Smooth muscle cell (in vitro differentiated cells): ENCODE data around the gene CCDC88C. TPM values are rescaled to one million over a fixed set of nuclear protein-coding genes. Genes with fewer than 3 reads are reported as not detected.

Experiments
- DNase-seq: peaks from one replicate; lab custom pipeline; 2025; ENCODE audit not compliant: unreplicated experiment; lab: John Stamatoyannopoulos, UW
- H2AFZ ChIP-seq: fragments of 200-600 bp; sonication (generic); 2 replicates; pipeline ENCODE4 v1.6.0; 2016; ENCODE audit warnings: antibody characterized with exemption, low read depth, mild to moderate bottlenecking
- H3F3A ChIP-seq: fragments of 200-600 bp; sonication (generic); 2 replicates; pipeline ENCODE4 v1.6.0; 2017; ENCODE audit warnings: antibody characterized with exemption, low read depth
- H3K27ac ChIP-seq: fragments of 200-600 bp; sonication (generic); 2 replicates; pipeline ENCODE4 v1.5.1; 2016; ENCODE audit warnings: low read depth, mild to moderate bottlenecking
- H3K27me3 ChIP-seq: fragments of 200-600 bp; sonication (generic); 2 replicates; pipeline ENCODE4 v1.6.1; 2016; ENCODE audit warnings: low read depth, mild to moderate bottlenecking
- H3K36me3 ChIP-seq: fragments of 200-600 bp; sonication (generic); 2 replicates; pipeline ENCODE4 v1.5.1; 2016; ENCODE audit warnings: low read depth
- H3K4me1 ChIP-seq: fragments of 200-600 bp; sonication (generic); 2 replicates; pipeline ENCODE4 v1.5.1; 2016; ENCODE audit warnings: low read depth
- H3K4me2 ChIP-seq: fragments of 200-600 bp; sonication (generic); 2 replicates; pipeline ENCODE4 v1.6.0; 2016; ENCODE audit warnings: mild to moderate bottlenecking
- H3K4me3 ChIP-seq: fragments of 200-600 bp; sonication (generic); 2 replicates; pipeline ENCODE4 v1.5.1; 2016; ENCODE audit warnings: mild to moderate bottlenecking
- H3K79me2 ChIP-seq: fragments of 200-600 bp; sonication (generic); 2 replicates; pipeline ENCODE4 v1.6.0; 2016; ENCODE audit warnings: low read depth, mild to moderate bottlenecking
- H3K9ac ChIP-seq: fragments of 200-600 bp; sonication (generic); 2 replicates; pipeline ENCODE4 v1.6.0; 2016; ENCODE audit warnings: low read depth
- H3K9me3 ChIP-seq: fragments of 200-600 bp; sonication (generic); replicated peaks from 2 replicates; pipeline ENCODE4 v1.5.1; 2016; ENCODE audit warnings: low read depth
- H4K20me1 ChIP-seq: fragments of 200-600 bp; sonication (generic); 2 replicates; pipeline ENCODE4 v1.6.0; 2016; ENCODE audit warnings: low read depth
- WGBS: methylation state at CpG from one replicate; pipeline ENCODE4 v1.1.7; 2016; ENCODE audit warnings: low lambda C conversion rate; 5-methylcytosine and 5-hydroxymethylcytosine counted together
- polyA plus RNA-seq: library from polyadenylated mRNA; unstranded; fragments of >200 nt; fragmentation: Nextera tagmentation; extraction: Ambion mirVana; gene quantifications from 2 replicates; pipeline ENCODE4 v1.2.1, GENCODE V29; 2016
- total RNA-seq: library from RNA; depleted of rRNA; stranded (reverse); fragments of >200 nt; gene quantifications from 2 replicates; pipeline ENCODE4 v1.2.3, GENCODE V29; 2014
- TF ChIP-seq, protein P1 (sequence below): fragments of 200-600 bp; sonication (generic); IDR thresholded peaks from 2 replicates; pipeline ENCODE4 v1.5.1; 2017; ENCODE audit warnings: borderline replicate concordance, mild to moderate bottlenecking, antibody characterized with exemption; ENCODE audit not compliant: insufficient read depth, poor library complexity, severe bottlenecking

Gene CCDC88C
- total and polyA plus RNA-seq, 2 experiments from 2014 or later, result 1.1 TPM; not detected in 1

DNA sequence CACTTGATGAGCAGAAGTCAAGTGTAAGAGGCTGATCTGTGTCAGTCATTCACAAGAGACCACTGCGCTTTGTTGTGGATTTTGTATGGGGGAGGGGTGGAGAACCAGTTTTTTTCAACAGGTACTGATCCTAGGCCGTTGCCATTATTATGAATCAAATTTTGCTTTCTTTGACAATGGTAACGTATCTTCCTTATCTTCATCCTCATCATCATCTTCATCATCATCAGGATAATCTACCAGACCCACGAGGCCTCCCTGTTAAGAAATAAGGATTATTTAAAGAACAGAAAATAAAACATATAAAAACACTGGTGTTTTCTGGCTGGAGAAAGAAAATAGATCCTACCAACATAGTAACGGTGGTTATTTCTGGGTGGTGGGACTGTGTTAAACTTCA lies 41.0 kb upstream of the CCDC88C start:
- no peaks in the 10 kb centered on the region for H3K27me3 ChIP-seq
- no peak overlapping the region for H3K9ac ChIP-seq
- no peaks in the 10 kb centered on the region for H3K79me2 ChIP-seq
- H3F3A ChIP-seq, result peaks cover 10% of the 10 kb centered on the region
- H3K27ac ChIP-seq, result no peak overlapping the region
- no peak for DNase-seq
- peaks cover 39% of the 10 kb centered on the region for H3K36me3 ChIP-seq
- H4K20me1 ChIP-seq, result peaks cover 15% of the 10 kb centered on the region
- no peak overlapping the region for H3K4me2 ChIP-seq
- no peak overlapping the region for H3K4me3 ChIP-seq
- TF ChIP-seq, protein P1, sequence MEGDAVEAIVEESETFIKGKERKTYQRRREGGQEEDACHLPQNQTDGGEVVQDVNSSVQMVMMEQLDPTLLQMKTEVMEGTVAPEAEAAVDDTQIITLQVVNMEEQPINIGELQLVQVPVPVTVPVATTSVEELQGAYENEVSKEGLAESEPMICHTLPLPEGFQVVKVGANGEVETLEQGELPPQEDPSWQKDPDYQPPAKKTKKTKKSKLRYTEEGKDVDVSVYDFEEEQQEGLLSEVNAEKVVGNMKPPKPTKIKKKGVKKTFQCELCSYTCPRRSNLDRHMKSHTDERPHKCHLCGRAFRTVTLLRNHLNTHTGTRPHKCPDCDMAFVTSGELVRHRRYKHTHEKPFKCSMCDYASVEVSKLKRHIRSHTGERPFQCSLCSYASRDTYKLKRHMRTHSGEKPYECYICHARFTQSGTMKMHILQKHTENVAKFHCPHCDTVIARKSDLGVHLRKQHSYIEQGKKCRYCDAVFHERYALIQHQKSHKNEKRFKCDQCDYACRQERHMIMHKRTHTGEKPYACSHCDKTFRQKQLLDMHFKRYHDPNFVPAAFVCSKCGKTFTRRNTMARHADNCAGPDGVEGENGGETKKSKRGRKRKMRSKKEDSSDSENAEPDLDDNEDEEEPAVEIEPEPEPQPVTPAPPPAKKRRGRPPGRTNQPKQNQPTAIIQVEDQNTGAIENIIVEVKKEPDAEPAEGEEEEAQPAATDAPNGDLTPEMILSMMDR, result no peak
- no peaks in the 10 kb centered on the region for H3K4me1 ChIP-seq
- over 99% methylated on average over 5 of the region's 5 CpGs for WGBS
- H3K9me3 ChIP-seq, result no peaks in the 10 kb centered on the region
- no peak overlapping the region for H2AFZ ChIP-seq

DNA sequence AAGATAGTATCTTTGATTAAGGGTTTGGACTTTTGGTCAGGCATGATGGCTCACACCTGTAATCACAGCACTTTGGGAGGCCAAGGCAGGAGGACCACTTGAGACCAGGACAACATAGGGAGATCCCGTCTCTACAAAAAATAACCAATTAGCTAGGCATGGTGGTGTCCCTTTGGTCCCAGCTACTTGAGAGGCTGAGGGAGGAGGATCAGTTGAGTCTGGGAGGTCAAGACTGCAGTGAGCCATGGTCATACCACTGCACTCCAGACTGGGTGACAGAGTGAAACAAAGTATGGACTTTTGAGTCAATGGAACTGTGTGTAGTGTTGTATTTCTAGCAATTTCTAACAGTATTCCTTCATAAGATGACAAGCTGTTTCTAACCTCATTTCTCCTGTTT lies 38.7 kb upstream of the CCDC88C start:
- Histone ChIP-seq H3K4me2 (no peak overlapping the region), H3K4me3 (no peak overlapping the region), H3F3A (peaks cover 10% of the 10 kb centered on the region), H3K9ac (no peak overlapping the region), H3K36me3 (peaks cover 26% of the 10 kb centered on the region), H3K27ac (no peak overlapping the region), H3K79me2 (no peaks in the 10 kb centered on the region), H3K27me3 (no peaks in the 10 kb centered on the region), H3K9me3 (no peaks in the 10 kb centered on the region), H4K20me1 (peaks cover 3% of the 10 kb centered on the region), H2AFZ (no peak overlapping the region), H3K4me1 (no peaks in the 10 kb centered on the region)
- 97% methylated on average over 1 of the region's 1 CpG for WGBS
- TF ChIP-seq, protein P1, result no peak
- no peak for DNase-seq

DNA sequence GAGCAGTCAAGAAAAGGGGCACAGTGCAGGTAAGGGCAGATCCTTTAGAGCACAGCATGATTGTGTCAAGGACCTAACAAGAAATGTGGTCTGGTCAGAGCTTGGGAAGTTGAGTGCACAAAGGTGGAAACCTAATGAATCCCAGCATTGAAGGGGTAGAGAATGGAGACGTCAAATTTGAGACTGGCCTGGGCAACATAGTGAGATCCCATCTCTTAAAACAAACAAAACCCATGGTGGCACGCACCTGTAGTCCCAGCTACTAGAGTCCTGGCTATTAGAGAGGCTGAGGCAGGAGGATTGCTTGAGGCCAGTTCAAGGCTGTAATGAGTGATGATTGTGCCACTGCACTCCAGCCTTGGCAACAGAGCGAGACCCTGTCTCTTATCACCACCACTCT lies 37.0 kb upstream of the CCDC88C start:
- Histone ChIP-seq H4K20me1 (no peaks in the 10 kb centered on the region), H3K9ac (no peak overlapping the region), H3K36me3 (peaks cover 13% of the 10 kb centered on the region), H3K4me2 (no peak overlapping the region), H3K9me3 (no peaks in the 10 kb centered on the region), H3K4me1 (no peaks in the 10 kb centered on the region), H3F3A (peaks cover 10% of the 10 kb centered on the region), H3K27ac (no peak overlapping the region), H3K27me3 (no peaks in the 10 kb centered on the region), H2AFZ (no peak overlapping the region), H3K79me2 (no peaks in the 10 kb centered on the region), H3K4me3 (no peak overlapping the region)
- WGBS, result 96% methylated on average over 3 of the region's 3 CpGs
- no peak for DNase-seq
- TF ChIP-seq, protein P1, result no peak

DNA sequence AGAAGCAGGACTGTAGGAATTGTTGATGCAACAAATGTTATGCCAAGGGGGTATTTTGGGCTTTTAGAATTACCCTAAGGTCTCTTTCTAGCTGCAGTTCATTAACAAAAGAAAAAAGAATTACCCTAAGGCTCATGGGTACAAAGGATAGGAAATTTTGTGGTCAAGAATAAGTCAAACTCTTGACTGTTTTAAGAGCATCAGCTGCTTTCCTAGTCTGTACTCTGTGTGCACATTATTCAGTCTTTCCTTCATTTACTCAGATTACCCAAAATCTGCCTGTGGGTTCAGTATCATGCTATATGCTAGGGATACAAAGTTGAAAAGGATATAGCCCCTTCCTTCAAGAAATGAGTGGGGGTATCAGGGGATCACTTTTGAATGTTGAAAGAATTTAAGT lies 36.5 kb upstream of the CCDC88C start:
- H4K20me1 ChIP-seq, result no peaks in the 10 kb centered on the region
- H3K79me2 ChIP-seq, result no peaks in the 10 kb centered on the region

More for the DNA sequence above, 36.5 kb upstream of the CCDC88C start:
- Histone ChIP-seq H3F3A (peaks cover 10% of the 10 kb centered on the region), H3K27ac (no peak overlapping the region), H3K9ac (no peak overlapping the region), H3K27me3 (no peaks in the 10 kb centered on the region), H3K4me3 (no peak overlapping the region), H2AFZ (no peak overlapping the region), H3K36me3 (peaks cover 13% of the 10 kb centered on the region), H3K9me3 (no peaks in the 10 kb centered on the region), H3K4me2 (no peak overlapping the region), H3K4me1 (no peaks in the 10 kb centered on the region)
- no peak for DNase-seq
- TF ChIP-seq, protein P1, result no peak
